HG02852 (cell line): ENCODE measurements around the gene RNF214.
"Not testable (repeated sequence)": the region's sequence is repeated elsewhere in the genome, so short reads cannot be mapped to it uniquely, and the experiment has no call there.

Source experiments
- ATAC-seq: cut with Tn5 transposase; IDR thresholded peaks from one replicate; pipeline ENCODE4 v1.9.1; 2021; ENCODE audit warnings: mild to moderate bottlenecking, moderate library complexity; ENCODE audit not compliant: unreplicated experiment

Gene RNF214

GRCh38 chr11:117229931-117230285 is 2.6 kb upstream of the RNF214 start:
- ATAC-seq: no peak

- ATAC-seq: no peak
These were observed 2.0 kb upstream of the RNF214 start for GRCh38 chr11:117230286-117230961.

GRCh38 chr11:117230999-117231841 is 1.3 kb upstream of the RNF214 start:
- no peak for ATAC-seq

- no peak for ATAC-seq
These were observed 704 bp upstream of the RNF214 start, which contains the start of gene PCSK7 for GRCh38 chr11:117231842-117232091. TSS of gene PCSK7 (minus strand) at chr11:117232073. CDS start at chr11:117229844, 2,229 bp downstream.

GRCh38 chr11:117232911-117233409 is 489 bp downstream of the RNF214 start:
- ATAC-seq: no peak

- no peak for ATAC-seq
These were observed 5.8 kb downstream of the RNF214 start for GRCh38 chr11:117238221-117238620.

- no peak for ATAC-seq
These were observed 6.8 kb downstream of the RNF214 start for GRCh38 chr11:117239295-117239694.

GRCh38 chr11:117248341-117248740 is 15.9 kb downstream of the RNF214 start:
- no peak for ATAC-seq

GRCh38 chr11:117249571-117249970 is 17.1 kb downstream of the RNF214 start:
- no peak for ATAC-seq

GRCh38 chr11:117251506-117251905 is 19.0 kb downstream of the RNF214 start:
- ATAC-seq: no peak

- ATAC-seq: no peak
These were observed 23.5 kb downstream of the RNF214 start for GRCh38 chr11:117255966-117256365.

GRCh38 chr11:117256573-117256972 is 24.1 kb downstream of the RNF214 start:
- ATAC-seq: no peak

GRCh38 chr11:117258576-117258975 is 26.1 kb downstream of the RNF214 start:
- no peak for ATAC-seq

- ATAC-seq: no peak
These were observed 26.9 kb downstream of the RNF214 start for GRCh38 chr11:117259417-117259816.

GRCh38 chr11:117264624-117265323 is 32.3 kb downstream of the RNF214 start:
- not testable (repeated sequence) for ATAC-seq

GRCh38 chr11:117265745-117266144 is 33.3 kb downstream of the RNF214 start:
- ATAC-seq: no peak

- no peak for ATAC-seq
These were observed 37.4 kb downstream of the RNF214 start for GRCh38 chr11:117269856-117270255.

- ATAC-seq: no peak
These were observed 38.7 kb downstream of the RNF214 start for GRCh38 chr11:117271208-117271607.

GRCh38 chr11:117272175-117272574 is 39.7 kb downstream of the RNF214 start:
- not testable (repeated sequence) for ATAC-seq

- ATAC-seq: no peak
These were observed 41.2 kb downstream of the RNF214 start for GRCh38 chr11:117273550-117274289.

GRCh38 chr11:117278347-117278746 is 45.9 kb downstream of the RNF214 start:
- ATAC-seq: no peak
